Neutrophil (primary cell): ENCODE data around the gene LDB3.

Experiments
- H3K27ac ChIP-seq: fragments of 200-600 bp; sonication (generic); 2 replicates; pipeline ENCODE4 v1.5.1; 2016; ENCODE audit warnings: mild to moderate bottlenecking, moderate library complexity
- H3K27me3 ChIP-seq: fragments of 200-600 bp; sonication (generic); 2 replicates; pipeline ENCODE4 v1.6.0; 2016; ENCODE audit warnings: mild to moderate bottlenecking
- H3K36me3 ChIP-seq: fragments of 200-600 bp; sonication (generic); 2 replicates; pipeline ENCODE4 v1.5.1; 2017
- H3K4me1 ChIP-seq, 2 experiments: fragments of 200-600 bp in 1 of 2; sonication (generic) in 1 of 2; 1 replicate in 1 of 2; 2 replicates in 1 of 2; pipeline versions ENCODE4 v1.5.1 to v1.6.1; 2013 to 2016; ENCODE audit warnings: low read depth in 1 of 2, low read length in 1 of 2, mild to moderate bottlenecking in 1 of 2, moderate library complexity in 1 of 2; ENCODE audit not compliant: control insufficient read depth in 1 of 2, insufficient read depth in 1 of 2
- H3K4me3 ChIP-seq, 2 experiments: fragments of 200-600 bp in 1 of 2; sonication (generic) in 1 of 2; 1 replicate in 1 of 2; 2 replicates in 1 of 2; pipeline ENCODE4 v1.5.1; 2013 to 2016; ENCODE audit warnings: low read depth in 1 of 2, low read length in 1 of 2, mild to moderate bottlenecking in 1 of 2, moderate library complexity in 1 of 2
- H3K9me3 ChIP-seq: fragments of 200-600 bp; sonication (generic); 2 replicates; pipeline ENCODE4 v1.5.1; 2016
- CTCF ChIP-seq: fragments of 200-600 bp; sonication (generic); IDR thresholded peaks from 2 replicates; pipeline ENCODE4 v1.5.1; 2016; ENCODE audit warnings: antibody characterized with exemption

Gene LDB3

GRCh38 chr10:86699991-86700840, 31.9 kb downstream of the LDB3 start:
- Histone ChIP-seq H3K27ac (no peak overlapping the region), H3K4me3 (no peak overlapping the region), H3K36me3 (no peaks in the 10 kb centered on the region), H3K9me3 (no peaks in the 10 kb centered on the region), H3K27me3 (peaks cover 5% of the 10 kb centered on the region), H3K4me1 (no peaks in the 10 kb centered on the region)
- no peak for TF ChIP-seq CTCF

- no peak for TF ChIP-seq CTCF
- Histone ChIP-seq H3K27me3 (peaks cover 5% of the 10 kb centered on the region), H3K27ac (no peak overlapping the region), H3K9me3 (no peaks in the 10 kb centered on the region), H3K4me1 (no peaks in the 10 kb centered on the region), H3K36me3 (no peaks in the 10 kb centered on the region), H3K4me3 (no peak overlapping the region)
These were observed 32.7 kb downstream of the LDB3 start for GRCh38 chr10:86700851-86701617.

- no peak for TF ChIP-seq CTCF
- no peaks in the 10 kb centered on the region for H3K9me3 ChIP-seq
- H3K4me1 ChIP-seq = no peaks in the 10 kb centered on the region
- no peaks in the 10 kb centered on the region for H3K36me3 ChIP-seq
- no peak overlapping the region for H3K27ac ChIP-seq
- H3K27me3 ChIP-seq = no peaks in the 10 kb centered on the region
- H3K4me3 ChIP-seq = no peak overlapping the region
These were observed 34.9 kb downstream of the LDB3 start for GRCh38 chr10:86703176-86703575.

- no peak for TF ChIP-seq CTCF
- Histone ChIP-seq H3K27ac (no peak overlapping the region), H3K4me3 (no peak overlapping the region), H3K4me1 (no peaks in the 10 kb centered on the region), H3K9me3 (no peaks in the 10 kb centered on the region), H3K27me3 (no peaks in the 10 kb centered on the region), H3K36me3 (no peaks in the 10 kb centered on the region)
These were observed 36.8 kb downstream of the LDB3 start for GRCh38 chr10:86705139-86705538.

- H3K27me3 ChIP-seq = peaks cover 3% of the 10 kb centered on the region
- H3K4me1 ChIP-seq = peaks cover 0 to 1% of the 10 kb centered on the region in 2 experiments
- no peak for TF ChIP-seq CTCF
- no peak overlapping the region for H3K27ac ChIP-seq
- no peaks in the 10 kb centered on the region for H3K36me3 ChIP-seq
- H3K4me3 ChIP-seq = no peak overlapping the region
- no peaks in the 10 kb centered on the region for H3K9me3 ChIP-seq
These were observed 37.6 kb downstream of the LDB3 start for GRCh38 chr10:86705905-86706304.
